Erythroblast (primary cell): ENCODE results near the gene NUDC.

ENCODE experiments used
- GATA1 ChIP-seq: IDR thresholded peaks from 2 replicates; pipeline ENCODE4 v1.6.1; 2011; ENCODE audit warnings: low read depth, mild to moderate bottlenecking, control low read depth, low read length, moderate library complexity
- POLR2A ChIP-seq: IDR thresholded peaks from 2 replicates; pipeline ENCODE4 v1.6.1; 2011; ENCODE audit warnings: mild to moderate bottlenecking, low read length

DNA sequence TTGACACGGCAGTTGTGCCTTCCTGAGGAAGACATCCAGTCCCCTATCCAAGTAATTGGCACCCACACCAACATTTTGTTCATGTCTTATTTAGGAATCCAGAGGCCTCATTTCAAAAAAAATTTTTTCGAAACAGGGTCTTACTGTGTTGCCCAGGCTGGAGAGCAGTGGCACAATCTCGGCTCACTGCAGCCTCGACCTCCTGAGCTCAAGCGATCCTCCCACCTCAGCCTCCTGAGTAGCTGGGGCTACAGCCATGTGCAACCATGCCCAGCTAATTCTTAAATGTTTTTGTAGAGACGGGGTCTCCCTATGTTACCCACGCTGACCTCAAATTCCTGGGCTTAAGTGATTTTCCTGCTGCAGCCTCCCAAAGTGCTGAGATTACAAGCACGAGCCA is 62.7 kb downstream of the NUDC start:
- TF ChIP-seq POLR2A (no peak), GATA1 (no peak)
